K562 (cell line): ENCODE results near the gene CEP41. TPM values are rescaled to one million over a fixed set of nuclear protein-coding genes. Genes with fewer than 3 reads are reported as not detected.
A peak's percentile ranks its signal among the peaks of the same experiment; 100 is the strongest.

Experiments
- EZH2 ChIP-seq: IDR thresholded peaks from 2 replicates; pipeline ENCODE4 v1.6.1; 2012; ENCODE audit warnings: low read depth, mild to moderate bottlenecking, inconsistent platforms, low read length, borderline replicate concordance
- FOXA3 ChIP-seq, 2 experiments: fragments of 450-650 bp in 1 of 2; sonication (generic) in 1 of 2; formaldehyde crosslinking; IDR thresholded peaks in 1 of 2; conservative IDR thresholded peaks in 1 of 2; 2 replicates each; pipeline versions ENCODE4 v1.4.0 to v1.8.0; 2020 to 2022; ENCODE audit warnings: mild to moderate bottlenecking in 2 of 2, missing genetic modification reagents in 1 of 2
- HMBOX1 ChIP-seq: sonication (generic); IDR thresholded peaks from 2 replicates; pipeline ENCODE4 v1.6.1; 2016
- RBM15 ChIP-seq: fragments of 200-400 bp; formaldehyde crosslinking; IDR thresholded peaks from 2 replicates; pipeline ENCODE4 v1.6.1; 2018; ENCODE audit warnings: mild to moderate bottlenecking, low read length, moderate library complexity; ENCODE audit not compliant: insufficient read depth
- TCFL5 ChIP-seq: fragments of 250-450 bp; sonication (Bioruptor Pico); conservative IDR thresholded peaks from 2 replicates; pipeline ENCODE4 v1.6.1; 2021; ENCODE audit warnings: mild to moderate bottlenecking, moderate library complexity, matching md5 sums
- ZBTB2 ChIP-seq: fragments of 450-650 bp; IDR thresholded peaks from 2 replicates; pipeline ENCODE4 v1.6.1; 2016; ENCODE audit warnings: antibody characterized with exemption
- ZFP1 ChIP-seq: fragments of 450-650 bp; formaldehyde crosslinking; IDR thresholded peaks from 2 replicates; pipeline ENCODE4 v1.4.0; 2020; ENCODE audit warnings: mild to moderate bottlenecking, mixed read lengths
- ZNF57 ChIP-seq: fragments of 450-650 bp; formaldehyde crosslinking; IDR thresholded peaks from 2 replicates; pipeline ENCODE4 v1.4.0; 2020; ENCODE audit warnings: mild to moderate bottlenecking, moderate library complexity
- polyA plus RNA-seq, 8 experiments: library from polyadenylated mRNA; depleted of rRNA in 4 of 8; stranded (reverse) in 5 of 8; unstranded in 3 of 8; fragments of >200 nt; fragmentation: Nextera tagmentation in 2 of 8; fragmentation: Illumina TruSeq in 1 of 8; extraction: Ambion mirVana in 2 of 8; extraction: Trizol in 1 of 8; gene quantifications; 2 replicates each; pipeline versions ENCODE4 v1.2.1 to v1.2.3, GENCODE V29; 2011 to 2014; ENCODE audit warnings: inconsistent platforms in 1 of 8, missing spikeins in 1 of 8
- total RNA-seq, 7 experiments: library from RNA; depleted of rRNA in 6 of 7; stranded (reverse); fragments of >200 nt in 6 of 7; fragmentation: Illumina TruSeq in 2 of 7; extraction: Trizol in 2 of 7; gene quantifications; 2 replicates each; pipeline versions ENCODE4 v1.2.1 to v1.2.3, GENCODE V29; 2011 to 2021; ENCODE audit warnings: low replicate concordance in 1 of 7
- TF ChIP-seq, protein P1 (sequence below): fragments of 450-650 bp; IDR thresholded peaks from 2 replicates; pipeline ENCODE4 v1.6.1; 2016; ENCODE audit warnings: mild to moderate bottlenecking, moderate library complexity
- TF ChIP-seq, protein P2 (sequence below): fragments of 250-450 bp; sonication (Bioruptor Pico); IDR thresholded peaks from 2 replicates; pipeline ENCODE4 v1.8.0; 2022; ENCODE audit warnings: moderate library complexity, mild to moderate bottlenecking, inconsistent platforms

Gene CEP41
- total and polyA plus RNA-seq, 9 of the 15 experiments (the other 6 are each of a cell fraction or from before 2014, with no cell fraction given), result 1.5 to 15.5 (median 6.4) TPM

- TF ChIP-seq ZBTB2 (no peak), ZFP1 (CRISPR knock-in tag) (no peak), FOXA3 (CRISPR knock-in tag; conservative IDR thresholded peaks at IDR 0.05 in 1 of 2, IDR thresholded peaks at IDR 0.05 in 1 of 2) (peak in 1 of 2 experiments; percentile 36; a peak in 1 of 4 replicates), RBM15 (no peak), EZH2 (no peak), HMBOX1 (no peak), ZNF57 (CRISPR knock-in tag) (no peak), TCFL5 (CRISPR knock-in tag) (no peak)
- TF ChIP-seq, protein P1, sequence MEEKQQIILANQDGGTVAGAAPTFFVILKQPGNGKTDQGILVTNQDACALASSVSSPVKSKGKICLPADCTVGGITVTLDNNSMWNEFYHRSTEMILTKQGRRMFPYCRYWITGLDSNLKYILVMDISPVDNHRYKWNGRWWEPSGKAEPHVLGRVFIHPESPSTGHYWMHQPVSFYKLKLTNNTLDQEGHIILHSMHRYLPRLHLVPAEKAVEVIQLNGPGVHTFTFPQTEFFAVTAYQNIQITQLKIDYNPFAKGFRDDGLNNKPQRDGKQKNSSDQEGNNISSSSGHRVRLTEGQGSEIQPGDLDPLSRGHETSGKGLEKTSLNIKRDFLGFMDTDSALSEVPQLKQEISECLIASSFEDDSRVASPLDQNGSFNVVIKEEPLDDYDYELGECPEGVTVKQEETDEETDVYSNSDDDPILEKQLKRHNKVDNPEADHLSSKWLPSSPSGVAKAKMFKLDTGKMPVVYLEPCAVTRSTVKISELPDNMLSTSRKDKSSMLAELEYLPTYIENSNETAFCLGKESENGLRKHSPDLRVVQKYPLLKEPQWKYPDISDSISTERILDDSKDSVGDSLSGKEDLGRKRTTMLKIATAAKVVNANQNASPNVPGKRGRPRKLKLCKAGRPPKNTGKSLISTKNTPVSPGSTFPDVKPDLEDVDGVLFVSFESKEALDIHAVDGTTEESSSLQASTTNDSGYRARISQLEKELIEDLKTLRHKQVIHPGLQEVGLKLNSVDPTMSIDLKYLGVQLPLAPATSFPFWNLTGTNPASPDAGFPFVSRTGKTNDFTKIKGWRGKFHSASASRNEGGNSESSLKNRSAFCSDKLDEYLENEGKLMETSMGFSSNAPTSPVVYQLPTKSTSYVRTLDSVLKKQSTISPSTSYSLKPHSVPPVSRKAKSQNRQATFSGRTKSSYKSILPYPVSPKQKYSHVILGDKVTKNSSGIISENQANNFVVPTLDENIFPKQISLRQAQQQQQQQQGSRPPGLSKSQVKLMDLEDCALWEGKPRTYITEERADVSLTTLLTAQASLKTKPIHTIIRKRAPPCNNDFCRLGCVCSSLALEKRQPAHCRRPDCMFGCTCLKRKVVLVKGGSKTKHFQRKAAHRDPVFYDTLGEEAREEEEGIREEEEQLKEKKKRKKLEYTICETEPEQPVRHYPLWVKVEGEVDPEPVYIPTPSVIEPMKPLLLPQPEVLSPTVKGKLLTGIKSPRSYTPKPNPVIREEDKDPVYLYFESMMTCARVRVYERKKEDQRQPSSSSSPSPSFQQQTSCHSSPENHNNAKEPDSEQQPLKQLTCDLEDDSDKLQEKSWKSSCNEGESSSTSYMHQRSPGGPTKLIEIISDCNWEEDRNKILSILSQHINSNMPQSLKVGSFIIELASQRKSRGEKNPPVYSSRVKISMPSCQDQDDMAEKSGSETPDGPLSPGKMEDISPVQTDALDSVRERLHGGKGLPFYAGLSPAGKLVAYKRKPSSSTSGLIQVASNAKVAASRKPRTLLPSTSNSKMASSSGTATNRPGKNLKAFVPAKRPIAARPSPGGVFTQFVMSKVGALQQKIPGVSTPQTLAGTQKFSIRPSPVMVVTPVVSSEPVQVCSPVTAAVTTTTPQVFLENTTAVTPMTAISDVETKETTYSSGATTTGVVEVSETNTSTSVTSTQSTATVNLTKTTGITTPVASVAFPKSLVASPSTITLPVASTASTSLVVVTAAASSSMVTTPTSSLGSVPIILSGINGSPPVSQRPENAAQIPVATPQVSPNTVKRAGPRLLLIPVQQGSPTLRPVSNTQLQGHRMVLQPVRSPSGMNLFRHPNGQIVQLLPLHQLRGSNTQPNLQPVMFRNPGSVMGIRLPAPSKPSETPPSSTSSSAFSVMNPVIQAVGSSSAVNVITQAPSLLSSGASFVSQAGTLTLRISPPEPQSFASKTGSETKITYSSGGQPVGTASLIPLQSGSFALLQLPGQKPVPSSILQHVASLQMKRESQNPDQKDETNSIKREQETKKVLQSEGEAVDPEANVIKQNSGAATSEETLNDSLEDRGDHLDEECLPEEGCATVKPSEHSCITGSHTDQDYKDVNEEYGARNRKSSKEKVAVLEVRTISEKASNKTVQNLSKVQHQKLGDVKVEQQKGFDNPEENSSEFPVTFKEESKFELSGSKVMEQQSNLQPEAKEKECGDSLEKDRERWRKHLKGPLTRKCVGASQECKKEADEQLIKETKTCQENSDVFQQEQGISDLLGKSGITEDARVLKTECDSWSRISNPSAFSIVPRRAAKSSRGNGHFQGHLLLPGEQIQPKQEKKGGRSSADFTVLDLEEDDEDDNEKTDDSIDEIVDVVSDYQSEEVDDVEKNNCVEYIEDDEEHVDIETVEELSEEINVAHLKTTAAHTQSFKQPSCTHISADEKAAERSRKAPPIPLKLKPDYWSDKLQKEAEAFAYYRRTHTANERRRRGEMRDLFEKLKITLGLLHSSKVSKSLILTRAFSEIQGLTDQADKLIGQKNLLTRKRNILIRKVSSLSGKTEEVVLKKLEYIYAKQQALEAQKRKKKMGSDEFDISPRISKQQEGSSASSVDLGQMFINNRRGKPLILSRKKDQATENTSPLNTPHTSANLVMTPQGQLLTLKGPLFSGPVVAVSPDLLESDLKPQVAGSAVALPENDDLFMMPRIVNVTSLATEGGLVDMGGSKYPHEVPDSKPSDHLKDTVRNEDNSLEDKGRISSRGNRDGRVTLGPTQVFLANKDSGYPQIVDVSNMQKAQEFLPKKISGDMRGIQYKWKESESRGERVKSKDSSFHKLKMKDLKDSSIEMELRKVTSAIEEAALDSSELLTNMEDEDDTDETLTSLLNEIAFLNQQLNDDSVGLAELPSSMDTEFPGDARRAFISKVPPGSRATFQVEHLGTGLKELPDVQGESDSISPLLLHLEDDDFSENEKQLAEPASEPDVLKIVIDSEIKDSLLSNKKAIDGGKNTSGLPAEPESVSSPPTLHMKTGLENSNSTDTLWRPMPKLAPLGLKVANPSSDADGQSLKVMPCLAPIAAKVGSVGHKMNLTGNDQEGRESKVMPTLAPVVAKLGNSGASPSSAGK, result peak; percentile 36; the same call in 1 of the 2 replicates
- TF ChIP-seq, protein P2, sequence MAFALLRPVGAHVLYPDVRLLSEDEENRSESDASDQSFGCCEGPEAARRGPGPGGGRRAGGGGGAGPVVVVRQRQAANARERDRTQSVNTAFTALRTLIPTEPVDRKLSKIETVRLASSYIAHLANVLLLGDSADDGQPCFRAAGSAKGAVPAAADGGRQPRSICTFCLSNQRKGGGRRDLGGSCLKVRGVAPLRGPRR (CRISPR knock-in tag), result no peak
These were observed at the start of gene CEP41 (continued) for GRCh38 chr7:130440527-130441365.
